ENCODE results near the gene FXYD1.

- no peak for TF ChIP-seq CTCF (IDR thresholded peaks at IDR 0.05)
- TF ChIP-seq POLR2A (IDR thresholded peaks at IDR 0.05; ENCODE audit: low read length): no peak
- TF ChIP-seq, protein P1, sequence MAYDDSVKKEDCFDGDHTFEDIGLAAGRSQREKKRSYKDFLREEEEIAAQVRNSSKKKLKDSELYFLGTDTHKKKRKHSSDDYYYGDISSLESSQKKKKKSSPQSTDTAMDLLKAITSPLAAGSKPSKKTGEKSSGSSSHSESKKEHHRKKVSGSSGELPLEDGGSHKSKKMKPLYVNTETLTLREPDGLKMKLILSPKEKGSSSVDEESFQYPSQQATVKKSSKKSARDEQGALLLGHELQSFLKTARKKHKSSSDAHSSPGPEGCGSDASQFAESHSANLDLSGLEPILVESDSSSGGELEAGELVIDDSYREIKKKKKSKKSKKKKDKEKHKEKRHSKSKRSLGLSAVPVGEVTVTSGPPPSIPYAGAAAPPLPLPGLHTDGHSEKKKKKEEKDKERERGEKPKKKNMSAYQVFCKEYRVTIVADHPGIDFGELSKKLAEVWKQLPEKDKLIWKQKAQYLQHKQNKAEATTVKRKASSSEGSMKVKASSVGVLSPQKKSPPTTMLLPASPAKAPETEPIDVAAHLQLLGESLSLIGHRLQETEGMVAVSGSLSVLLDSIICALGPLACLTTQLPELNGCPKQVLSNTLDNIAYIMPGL (CRISPR knock-in tag; IDR thresholded peaks at IDR 0.05; ENCODE audit: borderline replicate concordance): no peak
- TF ChIP-seq RFX5 (IDR thresholded peaks at IDR 0.05): no peak
- no peak for TF ChIP-seq KDM1A (IDR thresholded peaks at IDR 0.05; ENCODE audit: low read depth)
Measured at GRCh38 chr19:35177377-35178274, 39.0 kb downstream of the FXYD1 start.

All from A549 (cell line).